Mammary epithelial cell (primary cell): ENCODE data around the gene SLC24A3.

Experiments used
- EZH2 ChIP-seq: IDR thresholded peaks from 2 replicates; pipeline ENCODE4 v1.6.1; 2012; ENCODE audit warnings: low read length, inconsistent platforms, borderline replicate concordance
- TF ChIP-seq, protein P1 (sequence below), 2 donors: IDR thresholded peaks in 1 of 2; conservative IDR thresholded peaks in 1 of 2; 2 replicates each; pipeline ENCODE4 v1.5.1; 2011 to 2012; ENCODE audit warnings: inconsistent platforms in 2 of 2, low read length in 2 of 2, mild to moderate bottlenecking in 2 of 2, control low read depth in 1 of 2, low read depth in 1 of 2; ENCODE audit not compliant: insufficient read depth in 1 of 2; ENCODE audit errors: extremely low read depth in 1 of 2

DNA sequence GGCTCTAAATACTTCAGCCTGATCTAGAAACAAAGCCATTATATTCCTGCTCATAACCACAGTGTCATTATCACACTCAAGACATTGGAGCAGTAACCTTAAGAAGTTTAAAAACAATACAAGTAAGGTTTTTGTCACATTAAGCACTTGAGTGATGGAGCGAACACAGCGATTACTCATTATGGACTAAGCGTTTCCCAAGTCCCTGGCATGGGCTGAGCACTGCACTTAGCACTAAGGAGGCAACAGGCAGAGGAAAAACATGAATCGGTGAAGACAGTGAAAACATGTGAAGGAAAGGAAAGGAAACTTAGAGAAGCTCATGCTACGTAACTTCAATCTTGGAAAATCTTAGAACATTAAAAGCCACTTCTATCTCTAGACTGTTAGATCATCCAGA lies 108.7 kb downstream of the SLC24A3 start:
- TF ChIP-seq, protein P1, sequence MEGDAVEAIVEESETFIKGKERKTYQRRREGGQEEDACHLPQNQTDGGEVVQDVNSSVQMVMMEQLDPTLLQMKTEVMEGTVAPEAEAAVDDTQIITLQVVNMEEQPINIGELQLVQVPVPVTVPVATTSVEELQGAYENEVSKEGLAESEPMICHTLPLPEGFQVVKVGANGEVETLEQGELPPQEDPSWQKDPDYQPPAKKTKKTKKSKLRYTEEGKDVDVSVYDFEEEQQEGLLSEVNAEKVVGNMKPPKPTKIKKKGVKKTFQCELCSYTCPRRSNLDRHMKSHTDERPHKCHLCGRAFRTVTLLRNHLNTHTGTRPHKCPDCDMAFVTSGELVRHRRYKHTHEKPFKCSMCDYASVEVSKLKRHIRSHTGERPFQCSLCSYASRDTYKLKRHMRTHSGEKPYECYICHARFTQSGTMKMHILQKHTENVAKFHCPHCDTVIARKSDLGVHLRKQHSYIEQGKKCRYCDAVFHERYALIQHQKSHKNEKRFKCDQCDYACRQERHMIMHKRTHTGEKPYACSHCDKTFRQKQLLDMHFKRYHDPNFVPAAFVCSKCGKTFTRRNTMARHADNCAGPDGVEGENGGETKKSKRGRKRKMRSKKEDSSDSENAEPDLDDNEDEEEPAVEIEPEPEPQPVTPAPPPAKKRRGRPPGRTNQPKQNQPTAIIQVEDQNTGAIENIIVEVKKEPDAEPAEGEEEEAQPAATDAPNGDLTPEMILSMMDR (conservative IDR thresholded peaks at IDR 0.05 in 1 of 2, IDR thresholded peaks at IDR 0.05 in 1 of 2; ENCODE audit: extremely low read depth in 1 of 2, insufficient read depth in 1 of 2, low read depth in 1 of 2, low read length in 2 of 2), result no peak
- no peak for TF ChIP-seq EZH2
